ENCODE results near the gene SLC25A10. TPM values are rescaled to one million over a fixed set of nuclear protein-coding genes. Genes with fewer than 3 reads are reported as not detected.

SLC25A10 gene
- total RNA-seq, 2 experiments from 2014 or later: 4.6 TPM

GRCh38 chr17:81710514-81711308 lies 1.4 kb upstream of the SLC25A10 start:
- ATAC-seq (ENCODE audit: poor library complexity) (peak; percentile 21), DNase-seq (peak in 3 of 14 experiments; percentile 36 to 50 (median 47))
- H3K27ac Mint-ChIP-seq: peak overlapping the region; percentile 77
- H3K36me3 Mint-ChIP-seq (ENCODE audit: low read depth): peaks cover 13% of the 10 kb centered on the region
- H3K27me3 Mint-ChIP-seq: no peaks in the 10 kb centered on the region
- Histone ChIP-seq H3K36me3 (ENCODE audit: insufficient read depth, low read length) (peaks cover 16% of the 10 kb centered on the region), H3K27me3 (ENCODE audit: control insufficient read depth in 1 of 2, insufficient read depth in 2 of 2, low read length in 2 of 2) (no peaks in the 10 kb centered on the region), H3K4me3 (ENCODE audit: low read length) (peak overlapping the region; percentile 49), H3K9me3 (ENCODE audit: control insufficient read depth in 1 of 2, insufficient read depth in 1 of 2, low read length in 2 of 2) (no peaks in the 10 kb centered on the region), H3K4me1 (ENCODE audit: insufficient read depth, low read length) (peaks cover 32% of the 10 kb centered on the region), H3K27ac (ENCODE audit: low read depth in 1 of 2, low read length in 2 of 2) (no peak overlapping the region)
- POLR2A ChIA-PET: interaction anchor here (1.4 kb wide), 2 partner anchors 8 to 27 kb away, joined by 7 to 13 read pairs; partner anchors contain the start of genes ARL16, HGS and MRPL12
- CTCF ChIA-PET: interaction anchor here (0.7 kb wide), 1 partner anchor 27 kb away, joined by 3 read pairs; the partner anchor contains the start of genes ARL16 and HGS
- H3K9me3 Mint-ChIP-seq: no peaks in the 10 kb centered on the region
- intact Hi-C loops (cut with DNase I, micrococcal nuclease): loop anchor here in 1 of 2 experiments (1.0 to 2.0 kb wide), 2 partner anchors 7 to 74 kb away; partner anchors contain the start of genes MRPL12, NPLOC4 and TSPAN10
- TF ChIP-seq CTCF (IDR thresholded peaks at IDR 0.05): no peak
- peak overlapping the region; percentile 72 for H3K4me3 Mint-ChIP-seq
- peaks cover 33% of the 10 kb centered on the region for H3K4me1 Mint-ChIP-seq (ENCODE audit: low read depth)

GRCh38 chr17:81712468-81713003 lies 452 bp downstream of the SLC25A10 start:
- intact Hi-C loops (cut with DNase I, micrococcal nuclease): loop anchor here in 1 of 2 experiments (2.0 kb wide), 1 partner anchor 148 kb away; the partner anchor contains the start of gene P4HB
- CTCF ChIA-PET: no interaction called here

More at GRCh38 chr17:81712468-81713003, 452 bp downstream of the SLC25A10 start:
- DNase-seq: peak in 1 of 14 experiments; percentile 49
- peaks cover 3% of the 10 kb centered on the region for H3K36me3 ChIP-seq (ENCODE audit: insufficient read depth, low read length)
- no peaks in the 10 kb centered on the region for H3K36me3 Mint-ChIP-seq (ENCODE audit: low read depth)
- TF ChIP-seq CTCF (IDR thresholded peaks at IDR 0.05): no peak
- peak; percentile 2 for ATAC-seq (ENCODE audit: poor library complexity)
- H3K4me3 Mint-ChIP-seq: peak overlapping the region; percentile 90
- no peaks in the 10 kb centered on the region for H3K27me3 Mint-ChIP-seq
- peaks cover 31% of the 10 kb centered on the region for H3K4me1 ChIP-seq (ENCODE audit: insufficient read depth, low read length)
- H3K27ac Mint-ChIP-seq: no peak overlapping the region
- no peaks in the 10 kb centered on the region for H3K9me3 Mint-ChIP-seq
- peak overlapping the region; percentile 44 for H3K4me3 ChIP-seq (ENCODE audit: low read length)
- no peaks in the 10 kb centered on the region for H3K27me3 ChIP-seq (ENCODE audit: control insufficient read depth in 1 of 2, insufficient read depth in 2 of 2, low read length in 2 of 2)
- H3K4me1 Mint-ChIP-seq (ENCODE audit: low read depth): peaks cover 27% of the 10 kb centered on the region
- POLR2A ChIA-PET: no interaction called here
- H3K9me3 ChIP-seq (ENCODE audit: control insufficient read depth in 1 of 2, insufficient read depth in 1 of 2, low read length in 2 of 2): no peaks in the 10 kb centered on the region
- no peak overlapping the region for H3K27ac ChIP-seq (ENCODE audit: low read depth in 1 of 2, low read length in 2 of 2)

Data from CD4-positive, alpha-beta T cell (primary cell).